ENCODE data around the gene RTP5.

RTP5 gene

DNA sequence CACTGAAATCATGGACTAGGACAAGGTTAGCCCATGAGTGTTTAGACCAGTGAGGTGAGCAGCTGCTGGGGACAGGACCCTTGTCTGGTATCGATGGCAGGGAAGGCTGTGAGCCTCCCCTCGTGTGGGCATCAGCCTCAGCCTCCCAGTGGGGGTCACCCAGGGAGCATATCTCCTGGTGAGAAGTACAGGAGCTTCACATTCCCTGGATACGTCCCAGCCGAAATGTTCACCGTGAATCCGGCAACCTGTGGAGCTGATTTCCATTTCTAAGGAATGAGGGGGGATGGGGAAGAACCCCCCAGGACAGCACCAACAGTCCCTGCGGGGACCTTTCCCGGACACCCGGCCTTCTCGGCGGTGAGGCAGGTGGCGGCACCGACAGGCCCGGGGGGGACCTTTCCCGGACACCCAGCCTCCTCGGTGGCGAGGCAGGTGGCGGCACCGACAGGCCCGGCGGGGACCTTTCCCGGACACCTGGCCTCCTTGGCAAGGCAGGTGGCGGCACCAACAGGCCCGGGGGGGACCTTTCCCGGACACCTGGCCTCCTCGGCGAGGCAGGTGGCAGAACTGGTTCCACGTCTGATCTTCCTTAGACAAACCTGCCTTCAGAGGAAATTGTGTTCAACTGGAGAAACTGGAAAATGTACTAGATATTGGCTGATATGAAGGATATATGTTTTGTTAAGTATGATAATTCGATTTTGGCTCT is 21.2 kb downstream of the RTP5 start:
- DNase-seq: no peak

DNA sequence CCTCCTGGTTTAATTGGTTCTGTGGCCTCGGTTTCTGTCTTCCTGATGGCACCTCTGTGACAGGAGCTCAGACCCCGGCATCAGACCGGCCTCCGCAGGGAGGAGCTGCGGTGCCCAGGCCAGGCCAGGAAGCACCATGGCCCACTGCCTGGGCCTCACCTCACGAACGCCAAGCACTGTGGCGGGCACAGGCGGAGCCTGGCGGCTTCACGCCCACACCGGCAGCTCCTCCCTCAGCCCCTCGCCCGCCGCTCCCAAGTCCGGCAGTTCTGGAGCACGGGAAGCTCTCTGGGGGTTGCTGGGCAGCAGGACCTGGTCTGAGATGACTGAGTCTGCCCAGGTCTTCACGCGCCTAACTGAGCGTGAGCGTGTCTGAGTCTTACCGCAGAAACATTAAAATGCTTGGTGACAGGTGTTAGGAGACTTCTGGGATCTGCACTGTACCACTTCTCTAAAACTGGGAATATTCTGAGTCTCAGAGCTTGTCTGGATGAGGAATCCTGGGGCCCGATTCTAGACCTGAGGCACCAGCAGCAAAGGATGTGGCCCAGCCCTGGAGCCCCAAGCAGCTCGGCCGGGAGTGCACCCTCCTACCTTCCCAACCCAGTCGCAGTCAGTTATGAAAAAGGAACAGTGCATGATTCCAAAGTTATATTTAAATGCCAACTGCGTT is 21.9 kb downstream of the RTP5 start:
- DNase-seq: no peak

DNA sequence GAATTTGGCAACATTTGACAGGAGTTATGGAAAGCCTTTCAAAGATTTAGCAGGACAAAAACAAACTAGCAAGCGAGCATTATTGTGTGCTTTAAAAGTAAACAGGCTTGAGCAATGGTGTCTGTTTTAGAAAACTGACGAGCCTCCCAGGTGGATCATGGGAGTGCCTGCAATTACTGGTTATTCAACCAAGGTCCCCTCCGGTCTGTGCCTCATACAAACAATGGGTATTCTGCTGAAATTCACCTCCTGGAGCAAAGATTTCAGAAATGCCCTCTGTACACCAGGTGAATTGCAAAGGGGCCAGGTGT is 22.4 kb downstream of the RTP5 start:
- no peak for DNase-seq

DNA sequence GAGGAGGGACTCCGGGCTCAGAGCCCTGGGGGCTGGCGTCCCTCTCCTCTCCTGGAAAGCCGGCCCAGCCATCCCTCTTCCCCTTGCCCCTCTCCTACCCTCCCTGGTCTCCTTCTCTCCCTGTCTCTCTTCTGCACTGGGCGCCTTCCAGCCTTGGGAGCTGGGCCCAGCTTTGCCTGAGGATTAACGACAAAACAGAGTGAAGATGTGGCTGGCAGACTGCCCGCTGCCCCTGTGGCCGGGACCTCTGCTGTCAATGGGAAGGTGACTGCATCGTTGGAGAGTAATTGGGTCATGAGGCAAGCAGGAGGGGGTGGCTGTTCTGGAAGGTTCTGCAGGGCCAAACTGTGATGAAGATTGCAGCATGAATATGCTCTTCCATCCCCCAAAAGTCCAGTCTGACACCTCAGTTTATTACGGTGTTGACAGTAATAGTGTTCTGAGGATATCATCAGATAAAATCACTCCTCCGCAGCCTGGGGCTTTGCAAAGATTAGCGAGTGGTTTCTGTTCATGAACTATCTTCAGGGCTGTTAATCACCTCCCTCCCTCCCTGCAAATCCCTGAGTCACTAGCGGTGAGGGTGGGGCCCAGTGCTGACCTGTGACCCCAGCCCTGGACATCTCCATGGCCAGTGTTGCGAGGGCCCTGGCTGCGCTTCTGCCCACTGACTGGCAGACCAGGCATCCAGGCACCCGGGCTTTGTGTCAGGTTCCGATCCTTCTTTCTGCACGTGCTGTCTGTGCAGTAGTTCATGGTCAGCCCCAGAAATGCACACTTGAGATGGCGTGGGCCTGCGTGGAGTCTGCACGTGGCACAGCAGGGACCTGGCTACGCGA is 23.0 kb downstream of the RTP5 start:
- no peak for DNase-seq

DNA sequence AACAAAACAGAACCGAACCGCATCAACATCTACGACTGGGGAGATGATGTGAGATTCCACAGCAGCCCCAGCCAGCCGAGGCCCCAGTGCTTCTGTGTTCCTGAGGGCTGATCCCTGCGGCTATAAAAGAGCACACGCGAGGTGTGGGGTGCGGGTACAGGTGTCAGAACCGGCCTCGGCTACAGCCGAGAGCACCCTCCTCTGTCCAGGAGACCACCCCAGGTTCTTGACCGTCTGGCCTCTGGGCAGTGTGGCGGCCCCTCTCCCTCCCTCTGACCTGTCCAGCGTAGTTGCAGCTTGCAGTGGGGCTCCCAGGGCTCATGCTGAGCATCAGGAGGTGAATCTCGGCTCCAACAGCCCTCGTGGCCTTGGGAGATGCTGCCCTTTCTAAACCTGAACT is 23.7 kb downstream of the RTP5 start:
- no peak for DNase-seq

DNA sequence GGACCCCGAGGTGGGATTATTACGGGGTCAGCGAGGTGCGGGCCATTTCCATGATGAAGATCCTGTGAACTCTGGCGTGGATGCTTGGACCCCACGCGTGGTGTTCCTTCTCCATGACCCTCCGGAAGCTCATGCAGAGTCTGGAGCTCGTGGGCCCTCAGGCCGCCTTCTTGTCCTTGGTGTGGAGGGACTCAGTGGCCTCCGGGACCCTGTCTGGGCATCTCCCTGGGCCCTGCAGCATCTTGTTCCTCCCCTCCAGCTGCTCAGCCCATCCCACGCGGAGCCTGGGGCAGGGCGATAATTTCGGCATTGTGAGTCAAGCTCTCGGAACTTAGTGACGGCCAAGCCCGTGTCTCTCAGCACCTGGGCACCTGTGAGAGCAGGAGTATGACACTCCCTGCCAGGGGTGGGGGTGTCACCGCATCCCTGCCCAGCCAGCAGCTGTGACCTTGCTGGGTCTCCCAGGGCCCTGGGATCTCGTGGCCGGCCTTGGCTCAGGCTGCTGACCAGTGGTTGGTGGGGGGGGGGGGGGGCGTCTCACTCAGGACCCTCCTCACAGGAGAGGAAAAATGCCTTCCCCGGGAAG is 24.6 kb downstream of the RTP5 start:
- no peak for DNase-seq

DNA sequence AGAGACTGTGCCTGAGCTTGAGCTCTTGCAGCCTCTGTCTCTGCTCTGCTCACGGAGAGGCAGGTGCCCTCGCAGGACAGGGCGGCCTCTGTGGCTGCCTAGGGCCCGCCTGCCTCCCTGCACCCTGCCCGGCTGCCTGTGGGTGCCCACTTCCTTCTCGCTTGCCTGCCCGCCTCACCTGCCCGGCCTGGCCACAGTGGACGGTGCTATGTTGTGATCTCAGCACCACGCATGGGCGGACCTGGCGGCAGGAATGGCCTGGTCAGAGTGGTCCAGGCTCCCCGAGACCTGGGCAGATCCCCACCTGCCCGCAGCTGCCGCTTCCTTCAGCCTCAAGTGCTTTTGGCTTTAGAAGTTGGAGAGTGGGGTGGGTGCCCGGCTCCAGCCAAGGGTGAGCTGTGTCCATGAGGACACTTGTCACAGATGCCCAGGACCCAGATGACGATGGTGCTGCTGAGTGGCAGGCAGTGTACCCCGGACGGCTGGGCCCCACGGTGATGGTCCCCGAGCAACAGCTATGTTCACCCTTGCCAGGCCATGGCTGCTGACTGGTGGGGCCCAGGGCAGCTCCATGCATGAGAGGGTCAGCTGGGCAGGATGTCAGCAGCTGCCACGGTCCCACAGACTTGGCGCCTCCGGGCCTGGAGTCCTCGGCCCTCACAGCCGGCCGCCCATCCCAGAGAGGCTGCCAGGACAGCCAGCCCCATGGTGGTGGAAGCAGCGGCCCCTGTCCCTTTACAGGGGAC is 25.3 kb downstream of the RTP5 start:
- DNase-seq: no peak

DNA sequence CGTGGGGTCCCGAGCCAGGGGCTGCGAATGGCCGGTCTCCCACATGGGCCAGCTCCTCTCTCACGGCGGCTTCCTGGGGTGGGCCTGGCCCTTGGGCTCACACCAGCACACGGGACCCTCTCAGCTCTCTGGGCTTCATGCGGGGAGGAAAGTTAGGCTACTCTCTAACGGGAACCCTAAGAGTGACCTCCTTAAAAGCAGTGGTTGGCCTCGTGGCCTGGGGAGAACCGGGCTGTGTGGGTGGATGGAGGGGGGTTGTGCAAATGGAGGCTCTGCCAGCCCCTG is 25.8 kb downstream of the RTP5 start:
- no peak for DNase-seq

DNA sequence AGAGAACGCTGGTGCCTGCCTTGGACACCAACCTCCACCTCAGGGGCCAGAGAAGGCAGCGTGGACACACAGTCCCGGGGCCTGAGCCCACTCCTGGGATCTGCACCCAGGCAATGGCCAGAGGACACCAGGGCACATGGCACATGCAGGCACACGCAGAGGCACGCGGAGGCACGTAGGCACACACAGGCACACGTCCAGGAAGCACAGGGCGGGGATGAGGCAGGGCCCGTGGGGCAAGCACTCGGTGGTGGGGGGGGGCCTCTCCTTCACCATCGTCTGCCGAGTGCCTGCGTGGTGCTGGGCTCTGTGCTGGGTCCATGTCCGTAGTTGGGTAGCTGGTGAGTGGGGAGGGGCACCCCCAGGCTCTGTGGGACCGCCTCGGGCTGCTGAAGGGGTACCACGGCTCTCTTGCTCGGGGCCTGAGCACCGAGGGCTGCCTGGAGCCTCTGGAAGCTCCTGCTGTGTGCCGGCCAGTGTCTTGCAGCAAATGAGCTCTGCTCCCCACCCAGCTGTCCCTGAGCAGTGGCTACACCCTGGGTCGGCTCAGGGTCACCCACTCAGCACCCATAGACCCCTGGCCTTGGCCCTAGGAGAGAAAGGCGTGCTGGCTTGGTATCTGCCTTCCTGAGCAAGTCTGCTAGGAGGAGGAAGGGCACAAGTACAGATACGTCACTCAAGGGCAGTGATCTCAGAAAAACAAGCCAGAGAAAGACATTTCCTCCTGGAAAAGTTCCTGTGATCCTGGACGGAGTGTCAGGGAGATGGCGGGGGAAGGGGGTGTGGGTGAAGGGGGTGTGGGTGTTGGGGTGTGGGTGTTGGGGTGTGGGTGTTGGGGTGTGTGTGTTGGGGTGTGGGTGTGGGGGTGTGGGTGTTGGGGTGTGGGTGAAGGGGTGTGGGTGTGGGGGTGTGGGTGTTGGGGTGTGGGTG is 26.4 kb downstream of the RTP5 start:
- DNase-seq: no peak

DNA sequence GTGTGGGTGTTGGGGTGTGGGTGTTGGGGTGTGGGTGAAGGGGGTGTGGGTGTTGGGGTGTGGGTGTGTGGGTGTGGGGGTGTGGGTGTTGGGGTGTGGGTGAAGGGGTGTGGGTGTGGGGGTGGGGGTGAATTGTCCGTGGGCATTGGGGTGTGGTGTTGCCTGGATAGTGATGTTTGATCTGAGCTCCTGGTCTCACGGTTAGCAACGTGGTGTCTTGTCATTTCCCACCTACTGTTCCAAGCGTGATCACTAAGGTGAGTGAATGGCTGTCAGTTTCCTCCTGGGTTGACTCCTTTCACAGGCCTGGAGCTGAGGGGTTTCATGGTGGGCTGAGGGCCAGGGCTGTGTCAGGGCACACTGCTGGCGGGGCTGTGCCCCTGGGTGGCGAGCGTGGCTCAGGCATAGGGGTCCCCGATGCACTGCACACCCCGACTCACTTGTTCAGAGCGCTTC is 27.2 kb downstream of the RTP5 start:
- DNase-seq: no peak

DNA sequence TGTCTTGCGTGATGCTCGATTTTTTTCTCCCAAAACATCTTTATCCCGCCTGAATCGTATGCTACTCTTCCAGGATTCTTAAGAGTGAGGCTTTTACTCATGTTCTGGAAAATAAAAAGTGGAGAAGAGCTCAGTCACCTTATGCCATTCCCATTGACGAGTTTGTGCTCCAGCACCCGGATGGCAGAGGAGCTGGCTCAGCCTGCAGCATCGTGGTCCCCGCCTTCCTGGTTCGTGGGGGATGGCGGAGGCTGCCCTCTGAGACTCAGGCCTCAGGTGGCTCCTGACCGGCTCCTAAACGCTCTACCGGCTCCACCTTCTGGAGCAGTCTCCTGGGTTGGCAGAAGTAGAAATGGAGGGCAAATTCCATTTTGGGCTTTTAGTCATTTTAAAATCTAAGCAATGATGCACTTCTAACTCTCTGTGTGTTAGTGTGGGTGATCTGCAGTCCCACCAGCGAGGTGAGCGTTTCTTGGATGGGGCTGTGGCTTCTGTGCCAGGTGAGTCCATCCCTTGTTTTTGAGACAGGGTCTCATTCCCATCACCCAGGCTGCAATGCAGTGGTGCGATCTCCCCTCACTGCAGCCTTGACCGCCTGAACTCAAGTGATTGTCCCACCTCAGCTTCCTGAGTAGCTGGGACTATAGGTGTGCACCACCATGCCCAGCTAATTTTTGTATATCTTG is 27.8 kb downstream of the RTP5 start:
- no peak for DNase-seq

DNA sequence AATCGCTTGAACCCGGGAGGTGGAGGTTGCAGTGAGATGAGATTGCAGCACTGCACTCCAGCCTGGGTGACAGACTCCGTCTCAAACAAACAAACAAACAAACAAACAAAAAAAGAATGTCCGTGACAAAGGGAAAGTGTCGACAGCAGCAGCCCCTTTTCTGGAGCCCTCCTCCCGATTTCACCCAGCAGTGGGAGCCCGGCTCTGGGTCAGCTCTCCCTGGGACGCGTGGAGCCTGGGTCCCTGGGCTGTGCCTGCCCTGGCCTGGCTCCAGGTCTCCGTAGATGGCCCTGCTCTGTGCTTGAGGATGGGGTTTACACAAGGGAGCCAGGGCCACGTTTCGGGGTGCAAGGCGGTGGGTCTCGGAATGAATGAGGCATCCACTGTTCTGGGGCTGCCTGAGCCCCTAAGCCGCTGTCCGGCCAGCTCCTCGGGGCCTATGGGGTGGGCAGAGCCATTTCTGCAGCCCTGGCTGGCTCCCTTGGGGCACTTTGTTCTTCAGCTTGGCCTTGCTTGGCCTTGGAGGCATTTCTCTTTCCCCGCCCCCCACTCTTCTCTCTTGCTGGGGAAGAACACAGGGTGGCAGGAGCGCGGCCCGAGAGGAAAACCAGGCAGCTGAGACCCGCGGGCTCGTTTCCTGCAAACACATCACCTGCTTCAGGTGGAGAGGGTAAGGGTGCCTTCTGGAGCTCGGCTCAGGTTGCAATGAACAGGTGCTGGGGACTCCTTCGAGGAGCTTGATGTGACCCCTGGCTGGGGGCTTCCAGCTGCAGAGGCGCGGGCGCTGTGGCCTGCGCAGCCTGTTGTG is 29.1 kb downstream of the RTP5 start:
- DNase-seq: no peak

DNA sequence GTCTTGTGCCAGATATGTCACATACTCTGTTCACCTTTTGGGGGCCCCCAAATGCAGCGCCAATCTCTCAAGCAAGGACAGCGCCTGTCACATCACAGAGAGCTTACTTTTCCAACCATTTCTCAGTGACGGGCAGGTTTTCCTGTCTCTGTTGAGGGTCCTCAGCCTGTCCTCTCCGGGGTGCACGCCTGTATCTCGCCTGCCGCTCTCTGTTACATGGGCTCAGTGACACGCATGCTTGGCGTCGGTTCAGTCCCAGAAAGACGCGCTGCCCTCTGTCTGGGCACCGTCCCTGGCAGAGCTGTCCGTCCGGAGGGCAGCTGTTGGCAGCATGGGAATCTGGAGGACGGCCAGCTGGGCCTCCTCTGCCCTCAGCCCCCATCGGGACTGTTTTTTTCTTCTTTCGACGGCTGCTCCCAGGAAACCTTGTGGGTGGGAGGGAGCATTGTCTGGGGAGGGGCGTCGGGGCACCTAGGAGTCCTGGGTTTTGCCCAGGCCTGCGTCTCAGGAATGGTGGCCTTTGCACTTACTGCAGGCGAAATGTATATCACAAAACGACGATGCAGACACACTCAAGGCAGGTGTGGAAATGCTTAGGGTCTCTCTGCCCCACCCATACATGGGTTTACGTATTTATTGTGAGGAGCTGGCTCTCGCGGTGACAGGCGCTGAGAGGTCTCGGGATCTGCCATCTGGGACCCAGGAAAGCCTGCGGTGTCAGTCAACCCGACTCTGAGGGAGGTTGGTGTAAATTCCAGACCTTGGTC is 30.9 kb downstream of the RTP5 start:
- DNase-seq: no peak

DNA sequence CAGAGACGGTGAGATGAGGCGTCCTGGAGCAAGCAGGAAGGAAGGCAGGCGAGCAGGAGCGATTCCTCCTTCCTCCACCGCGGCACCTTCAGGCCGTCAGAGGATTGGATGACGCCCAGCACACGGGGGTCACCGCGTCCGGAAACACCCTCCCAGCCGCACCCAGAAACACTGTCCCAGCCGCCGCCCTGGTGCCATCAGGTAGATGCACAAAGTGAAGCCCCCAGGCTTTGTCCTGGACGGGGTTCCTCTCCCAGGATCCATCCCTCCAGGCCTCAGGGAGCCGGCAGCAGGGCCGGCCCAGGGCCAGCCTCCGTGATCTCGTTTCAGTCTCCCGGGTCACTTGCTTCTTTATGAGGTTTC is 31.5 kb downstream of the RTP5 start:
- DNase-seq: no peak

DNA sequence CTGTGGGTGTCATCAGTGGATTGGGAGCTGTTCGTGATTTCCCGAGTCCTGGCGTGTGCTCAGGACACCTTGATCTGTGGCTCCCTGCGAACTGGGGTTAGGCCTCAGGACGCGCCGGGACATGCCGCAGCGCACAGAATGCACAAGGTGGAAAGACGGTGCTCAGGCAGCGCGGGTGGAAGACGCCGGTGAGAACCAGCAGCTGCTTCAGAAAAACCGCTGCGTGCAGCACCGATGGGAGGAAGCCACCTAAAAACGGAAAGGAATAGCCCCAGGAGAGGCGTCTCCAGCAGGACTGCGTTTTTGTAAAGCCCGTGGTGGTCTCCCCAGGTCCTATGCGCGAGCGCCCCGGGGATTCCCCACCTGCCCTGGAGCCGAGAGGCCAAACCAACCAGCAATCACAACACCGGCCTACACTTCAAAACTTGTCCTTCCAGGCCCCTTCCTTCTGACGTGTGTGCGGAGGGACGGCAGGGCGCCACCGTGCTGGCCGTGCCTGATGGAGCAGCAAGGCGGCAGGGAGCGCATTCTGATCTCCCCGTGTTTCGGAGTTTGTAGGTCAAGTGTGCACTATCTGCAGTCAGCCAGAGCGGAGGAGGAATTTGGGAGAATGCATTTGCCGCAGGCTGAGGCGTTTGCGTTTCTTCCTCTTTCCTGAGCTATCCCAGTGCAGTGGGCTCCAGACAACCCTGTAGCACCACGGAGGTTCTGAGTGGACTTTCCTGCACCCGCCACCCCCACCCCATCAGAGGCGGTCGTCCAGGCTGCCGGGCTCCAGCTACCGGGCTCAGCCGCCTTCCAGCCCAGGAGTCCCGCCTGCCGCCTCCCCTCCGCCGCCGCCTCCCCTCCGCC is 32.2 kb downstream of the RTP5 start:
- DNase-seq: no peak

DNA sequence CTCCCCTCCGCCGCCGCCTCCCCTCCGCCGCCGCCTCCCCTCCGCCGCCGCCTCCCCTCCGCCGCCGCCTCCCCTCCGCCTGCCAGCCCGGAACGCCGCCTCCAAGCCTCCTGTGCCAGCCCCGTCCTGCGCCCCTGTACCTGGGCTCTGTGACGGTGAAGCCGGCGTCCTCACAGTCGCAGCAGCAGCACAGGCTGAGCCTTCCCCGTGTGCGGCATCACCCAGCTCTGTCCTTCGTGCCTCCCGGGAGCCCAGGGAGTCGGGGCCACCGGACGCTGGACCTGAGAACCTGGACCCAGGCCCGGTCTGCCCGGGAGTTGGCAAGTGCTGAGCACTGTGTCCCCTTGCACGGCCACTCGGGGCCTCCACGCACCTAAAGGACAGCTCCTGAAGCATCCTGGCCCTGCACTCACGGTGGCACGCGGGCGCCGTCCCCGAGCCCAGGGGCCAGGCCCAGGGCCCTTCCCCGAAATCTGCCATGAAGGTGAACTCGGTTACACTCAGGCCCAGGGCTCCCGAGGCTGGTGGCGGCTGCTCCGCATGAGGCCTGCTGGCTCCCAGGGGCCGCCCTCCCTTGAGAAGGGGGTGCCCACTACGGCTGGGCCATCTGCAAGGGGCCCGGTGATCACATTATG is 32.9 kb downstream of the RTP5 start:
- DNase-seq: no peak

DNA sequence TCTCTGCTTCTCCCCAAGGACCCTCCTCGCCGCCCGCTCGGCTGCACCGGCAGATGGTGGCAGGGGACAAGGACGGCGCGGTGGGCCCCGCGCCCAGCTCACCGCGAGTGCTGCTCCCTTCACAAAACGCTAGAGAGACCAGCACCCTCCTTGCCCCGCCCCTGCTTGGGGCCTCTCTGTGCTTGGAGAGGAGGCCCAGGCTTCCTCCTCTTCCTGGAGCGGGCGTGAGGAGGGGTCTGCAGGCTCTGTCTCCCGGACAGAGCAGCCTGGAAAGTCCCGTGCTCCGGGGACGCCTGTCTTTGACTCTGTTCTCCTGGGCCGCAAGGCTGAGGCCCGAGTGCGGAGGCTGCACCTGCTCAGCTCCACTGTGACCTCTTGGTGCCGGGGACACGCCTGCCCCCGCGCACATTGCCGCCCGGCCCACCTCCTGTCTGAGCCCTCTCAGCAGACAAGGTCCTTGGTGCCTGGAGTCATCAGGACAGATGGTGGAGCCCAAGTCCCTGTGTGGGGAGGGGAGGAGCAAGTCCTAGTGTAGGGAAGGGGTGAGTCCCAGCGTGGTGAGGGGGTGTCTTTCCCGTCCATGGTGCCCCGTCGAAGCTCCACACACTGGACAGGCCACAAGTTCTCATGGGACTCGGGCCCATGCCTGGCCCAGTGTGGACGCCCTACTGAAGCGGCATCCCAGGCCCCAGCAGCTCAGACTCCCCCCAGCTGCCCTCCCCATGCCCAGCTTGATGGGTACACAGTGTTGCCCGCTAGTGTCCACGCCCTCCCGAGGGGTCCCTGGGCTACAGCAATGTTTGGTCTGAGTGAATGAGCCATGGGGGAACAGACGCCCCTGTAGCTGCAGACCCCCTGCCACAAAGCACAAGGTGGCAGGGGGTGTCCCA is 33.8 kb downstream of the RTP5 start:
- no peak for DNase-seq
